Fibroblast of villous mesenchyme (primary cell): ENCODE data around the gene PSAT1. TPM values are rescaled to one million over a fixed set of nuclear protein-coding genes. Genes with fewer than 3 reads are reported as not detected.
"Not testable (repeated sequence)": the region's sequence is repeated elsewhere in the genome, so short reads cannot be mapped to it uniquely, and the experiment has no call there.

ENCODE experiments used
- DNase-seq: peaks from one replicate; pipeline ENCODE4 v3.0.0-alpha.2; 2010; ENCODE audit warnings: low read depth
- H3K4me3 ChIP-seq: 2 replicates; pipeline ENCODE4 v1.5.1; 2011; ENCODE audit warnings: low read depth, mild to moderate bottlenecking, low read length
- CTCF ChIP-seq: IDR thresholded peaks from 2 replicates; pipeline ENCODE4 v1.5.1; 2012; ENCODE audit warnings: low read depth, mild to moderate bottlenecking, low read length; ENCODE audit not compliant: insufficient read depth
- total RNA-seq: library from RNA; depleted of rRNA; stranded (reverse); fragments of >200 nt; gene quantifications from 2 replicates; pipeline ENCODE4 v1.2.3, GENCODE V29; 2012

The PSAT1 gene
- total RNA-seq, 1 donor, result 106 TPM

- DNase-seq, result peak; percentile 69
- TF ChIP-seq CTCF, result no peak
- no peak overlapping the region for H3K4me3 ChIP-seq
Measured at GRCh38 chr9:78280982-78281668, 15.8 kb upstream of the PSAT1 start.

GRCh38 chr9:78284181-78284580 is 12.7 kb upstream of the PSAT1 start:
- DNase-seq, H3K4me3 ChIP-seq: not testable (repeated sequence)

- no peak overlapping the region for H3K4me3 ChIP-seq
- no peak for TF ChIP-seq CTCF
- DNase-seq, result no peak
Measured at GRCh38 chr9:78286125-78286524, 10.8 kb upstream of the PSAT1 start.

GRCh38 chr9:78286946-78287388 is 10.0 kb upstream of the PSAT1 start:
- no peak for TF ChIP-seq CTCF
- H3K4me3 ChIP-seq, result no peak overlapping the region
- DNase-seq, result no peak

GRCh38 chr9:78288214-78288892 is 8.6 kb upstream of the PSAT1 start:
- no peak for TF ChIP-seq CTCF
- no peak for DNase-seq
- H3K4me3 ChIP-seq, result no peak overlapping the region

GRCh38 chr9:78289474-78289873 is 7.5 kb upstream of the PSAT1 start:
- TF ChIP-seq CTCF, result no peak
- no peak for DNase-seq

GRCh38 chr9:78291240-78291925 is 5.5 kb upstream of the PSAT1 start:
- no peak overlapping the region for H3K4me3 ChIP-seq
- TF ChIP-seq CTCF, result no peak
- no peak for DNase-seq

More at GRCh38 chr9:78289474-78289873, 7.5 kb upstream of the PSAT1 start:
- no peak overlapping the region for H3K4me3 ChIP-seq
